ENCODE data around the gene CUBN. TPM values are rescaled to one million over a fixed set of nuclear protein-coding genes. Genes with fewer than 3 reads are reported as not detected.
"Not testable (repeated sequence)": the region's sequence is repeated elsewhere in the genome, so short reads cannot be mapped to it uniquely, and the experiment has no call there.

The CUBN gene
- total RNA-seq, 4 donors from 2014 or later: 0.54 to 1.8 (median 1.3) TPM

- no peak for DNase-seq (ENCODE audit: low spot score in 2 of 2)
- intact Hi-C loops (cut with DNase I; ENCODE audit: low total_unique reads): no loop called here
- TF ChIP-seq, protein P1, sequence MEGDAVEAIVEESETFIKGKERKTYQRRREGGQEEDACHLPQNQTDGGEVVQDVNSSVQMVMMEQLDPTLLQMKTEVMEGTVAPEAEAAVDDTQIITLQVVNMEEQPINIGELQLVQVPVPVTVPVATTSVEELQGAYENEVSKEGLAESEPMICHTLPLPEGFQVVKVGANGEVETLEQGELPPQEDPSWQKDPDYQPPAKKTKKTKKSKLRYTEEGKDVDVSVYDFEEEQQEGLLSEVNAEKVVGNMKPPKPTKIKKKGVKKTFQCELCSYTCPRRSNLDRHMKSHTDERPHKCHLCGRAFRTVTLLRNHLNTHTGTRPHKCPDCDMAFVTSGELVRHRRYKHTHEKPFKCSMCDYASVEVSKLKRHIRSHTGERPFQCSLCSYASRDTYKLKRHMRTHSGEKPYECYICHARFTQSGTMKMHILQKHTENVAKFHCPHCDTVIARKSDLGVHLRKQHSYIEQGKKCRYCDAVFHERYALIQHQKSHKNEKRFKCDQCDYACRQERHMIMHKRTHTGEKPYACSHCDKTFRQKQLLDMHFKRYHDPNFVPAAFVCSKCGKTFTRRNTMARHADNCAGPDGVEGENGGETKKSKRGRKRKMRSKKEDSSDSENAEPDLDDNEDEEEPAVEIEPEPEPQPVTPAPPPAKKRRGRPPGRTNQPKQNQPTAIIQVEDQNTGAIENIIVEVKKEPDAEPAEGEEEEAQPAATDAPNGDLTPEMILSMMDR (IDR thresholded peaks at IDR 0.05): no peak
- no peak for TF ChIP-seq POLR2A (IDR thresholded peaks at IDR 0.05)
- no peak overlapping the region for H3K4me3 ChIP-seq (ENCODE audit: low read depth, poor library complexity, severe bottlenecking)
- WGBS, 2 donors: 85 to 87% methylated on average over 5 of the region's 5 CpGs
Observed at GRCh38 chr10:17115683-17116082, 13.9 kb downstream of the CUBN start.

DNA sequence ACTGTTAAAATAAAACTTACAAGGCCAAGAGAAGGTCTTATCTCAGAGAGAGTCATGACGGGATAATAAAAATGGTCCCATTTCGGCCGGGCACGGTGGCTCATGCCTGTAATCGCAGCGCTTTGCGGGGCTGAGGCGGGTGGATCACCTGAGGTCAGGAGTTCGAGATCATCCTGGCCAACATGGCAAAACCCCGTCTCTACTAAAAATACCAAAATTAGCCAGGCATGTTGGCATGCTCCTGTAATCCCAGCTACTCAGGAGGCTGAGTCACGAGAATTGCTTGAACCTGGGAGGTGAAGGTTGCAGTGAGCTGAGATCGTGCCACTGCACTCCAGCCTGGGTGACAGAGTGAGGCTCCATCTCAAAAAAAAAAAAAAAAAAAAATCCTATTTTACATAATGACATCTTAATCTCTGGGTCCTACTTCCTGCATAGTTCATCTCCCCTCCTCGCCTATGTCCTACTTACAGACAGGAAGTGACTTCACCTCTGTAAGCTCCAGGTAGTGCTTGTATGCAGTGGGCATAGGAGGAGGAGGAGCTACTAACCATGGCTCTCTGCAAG is 14.7 kb downstream of the CUBN start:
- intact Hi-C loops (cut with DNase I; ENCODE audit: low total_unique reads); H3K4me3 ChIP-seq (ENCODE audit: low read depth, poor library complexity, severe bottlenecking); DNase-seq (ENCODE audit: low spot score in 2 of 2): not testable (repeated sequence)
- WGBS, 2 donors: 92 to 94% methylated on average over 13 of the region's 13 CpGs

GRCh38 chr10:17113889-17114540 is 15.6 kb downstream of the CUBN start:
- H3K4me3 ChIP-seq (ENCODE audit: low read depth, poor library complexity, severe bottlenecking): no peak overlapping the region
- TF ChIP-seq, protein P1 (IDR thresholded peaks at IDR 0.05): no peak
- no peak for TF ChIP-seq POLR2A (IDR thresholded peaks at IDR 0.05)
- WGBS, 2 donors: 51 to 65% methylated on average over 7 of the region's 7 CpGs
- intact Hi-C loops (cut with DNase I; ENCODE audit: low total_unique reads): no loop called here
- peak in 1 of 2 donors; percentile 19 for DNase-seq (ENCODE audit: low spot score in 2 of 2)

DNA sequence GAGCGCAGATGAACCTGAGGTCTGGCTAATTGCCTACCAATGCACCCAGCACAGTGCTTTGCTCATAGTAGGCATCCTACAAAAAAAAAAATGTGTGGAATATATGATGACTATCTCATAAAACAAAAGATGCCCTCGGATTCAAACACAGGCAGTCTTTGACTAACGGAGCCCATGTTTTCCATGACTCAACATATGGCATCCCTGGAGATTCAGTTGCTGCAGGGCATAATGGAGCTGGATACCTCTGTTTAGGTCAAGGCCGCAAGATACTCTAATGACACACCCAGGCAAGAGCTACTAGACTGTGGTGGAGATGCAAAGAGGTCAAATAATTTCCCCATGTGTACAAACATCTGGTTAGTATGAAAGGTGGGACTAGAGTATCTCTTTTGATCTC is 16.3 kb downstream of the CUBN start:
- intact Hi-C loops (cut with DNase I; ENCODE audit: low total_unique reads): no loop called here
- no peak for DNase-seq (ENCODE audit: low spot score in 2 of 2)
- H3K4me3 ChIP-seq (ENCODE audit: low read depth, poor library complexity, severe bottlenecking): no peak overlapping the region
- WGBS, 2 donors: 72 to 83% methylated on average over 4 of the region's 4 CpGs
- TF ChIP-seq, protein P1 (IDR thresholded peaks at IDR 0.05): no peak
- no peak for TF ChIP-seq POLR2A (IDR thresholded peaks at IDR 0.05)

- intact Hi-C loops (cut with DNase I; ENCODE audit: low total_unique reads): no loop called here
- 47 to 62% methylated on average over 3 of the region's 3 CpGs for WGBS, 2 donors
- no peak overlapping the region for H3K4me3 ChIP-seq (ENCODE audit: low read depth, poor library complexity, severe bottlenecking)
- TF ChIP-seq POLR2A (IDR thresholded peaks at IDR 0.05): no peak
- TF ChIP-seq, protein P1 (IDR thresholded peaks at IDR 0.05): no peak
- no peak for DNase-seq (ENCODE audit: low spot score in 2 of 2)
Observed at GRCh38 chr10:17112566-17112965, 17.0 kb downstream of the CUBN start.

- DNase-seq (ENCODE audit: low spot score in 2 of 2): no peak
- 87 to 89% methylated on average over 3 of the region's 3 CpGs for WGBS, 2 donors
- no peak overlapping the region for H3K4me3 ChIP-seq (ENCODE audit: low read depth, poor library complexity, severe bottlenecking)
- intact Hi-C loops (cut with DNase I; ENCODE audit: low total_unique reads): no loop called here
- no peak for TF ChIP-seq POLR2A (IDR thresholded peaks at IDR 0.05)
- TF ChIP-seq, protein P1 (IDR thresholded peaks at IDR 0.05): no peak
Observed at GRCh38 chr10:17109475-17110207, 20.0 kb downstream of the CUBN start.
